HG02884 (cell line): ENCODE measurements around the gene MUC15.
"Not testable (repeated sequence)": the region's sequence is repeated elsewhere in the genome, so short reads cannot be mapped to it uniquely, and the experiment has no call there.

ENCODE experiments used
- ATAC-seq: cut with Tn5 transposase; IDR thresholded peaks from one replicate; pipeline ENCODE4 v1.9.1; 2021; ENCODE audit warnings: mild to moderate bottlenecking, moderate library complexity; ENCODE audit not compliant: unreplicated experiment

Gene MUC15

GRCh38 chr11:26571861-26572654 lies at the start of gene MUC15:
TSS of gene MUC15 (minus strand) at chr11:26572263. CDS start at chr11:26567094, 5,169 bp downstream.
- no peak for ATAC-seq

GRCh38 chr11:26621132-26621531 lies 49.1 kb upstream of the MUC15 start:
- ATAC-seq, result no peak

- ATAC-seq, result no peak
These were observed 48.4 kb upstream of the MUC15 start for GRCh38 chr11:26620282-26621045.

- ATAC-seq, result no peak
These were observed 46.4 kb upstream of the MUC15 start for GRCh38 chr11:26618441-26618840.

GRCh38 chr11:26613759-26614158 lies 41.7 kb upstream of the MUC15 start:
- no peak for ATAC-seq

GRCh38 chr11:26608507-26609146 lies 36.6 kb upstream of the MUC15 start:
- no peak for ATAC-seq

GRCh38 chr11:26607725-26608506 lies 35.9 kb upstream of the MUC15 start:
- ATAC-seq, result no peak

GRCh38 chr11:26599876-26600434 lies 27.9 kb upstream of the MUC15 start:
- ATAC-seq, result no peak

- no peak for ATAC-seq
These were observed 27.4 kb upstream of the MUC15 start for GRCh38 chr11:26599425-26599824.

GRCh38 chr11:26597899-26598298 lies 25.8 kb upstream of the MUC15 start:
- no peak for ATAC-seq

- not testable (repeated sequence) for ATAC-seq
These were observed 25.1 kb upstream of the MUC15 start for GRCh38 chr11:26597049-26597689.

- not testable (repeated sequence) for ATAC-seq
These were observed 23.3 kb upstream of the MUC15 start for GRCh38 chr11:26595207-26595865.

- ATAC-seq, result no peak
These were observed 21.6 kb upstream of the MUC15 start for GRCh38 chr11:26593691-26594090.

GRCh38 chr11:26587073-26587472 lies 15.0 kb upstream of the MUC15 start:
- no peak for ATAC-seq

GRCh38 chr11:26584818-26585217 lies 12.8 kb upstream of the MUC15 start:
- ATAC-seq, result no peak

GRCh38 chr11:26583550-26583949 lies 11.5 kb upstream of the MUC15 start:
- no peak for ATAC-seq

GRCh38 chr11:26580929-26581328 lies 8.9 kb upstream of the MUC15 start:
- ATAC-seq, result no peak

- no peak for ATAC-seq
These were observed 7.6 kb upstream of the MUC15 start for GRCh38 chr11:26579683-26580082.

- no peak for ATAC-seq
These were observed 7.1 kb upstream of the MUC15 start for GRCh38 chr11:26578998-26579661.
